Muscle layer of duodenum (tissue), 2 donors: ENCODE results near the gene FOXRED1.
A peak's percentile ranks its signal among the peaks of the same experiment; 100 is the strongest.

Experiments used
- H3K27ac ChIP-seq: one replicate; pipeline ENCODE4 v1.7.0; 2013; ENCODE audit warnings: mild to moderate bottlenecking, low read length
- H3K27me3 ChIP-seq: one replicate; pipeline ENCODE4 v1.7.0; 2013; ENCODE audit warnings: low read depth, mild to moderate bottlenecking, control low read depth, low read length
- H3K36me3 ChIP-seq, 2 donors: one replicate each; pipeline ENCODE4 v1.7.0; 2013; ENCODE audit warnings: low read length in 2 of 2, control low read depth in 1 of 2, mild to moderate bottlenecking in 1 of 2; ENCODE audit not compliant: insufficient read depth in 2 of 2, control insufficient read depth in 1 of 2
- H3K4me1 ChIP-seq, 2 donors: one replicate each; pipeline ENCODE4 v1.7.0; 2013; ENCODE audit warnings: low read length in 2 of 2, mild to moderate bottlenecking in 2 of 2, control low read depth in 1 of 2, moderate library complexity in 1 of 2; ENCODE audit not compliant: insufficient read depth in 2 of 2, control insufficient read depth in 1 of 2
- H3K4me3 ChIP-seq, 2 donors: one replicate each; pipeline ENCODE4 v1.7.0; 2013; ENCODE audit warnings: low read length in 2 of 2, low read depth in 1 of 2, mild to moderate bottlenecking in 1 of 2
- H3K9me3 ChIP-seq, 2 donors: one replicate each; pipeline ENCODE4 v1.7.0; 2013; ENCODE audit warnings: low read length in 2 of 2, control low read depth in 1 of 2, mild to moderate bottlenecking in 1 of 2; ENCODE audit not compliant: control insufficient read depth in 1 of 2
- donor health status: healthy.

Gene FOXRED1

GRCh38 chr11:126268708-126269579 is at the start of gene FOXRED1, which contains the start of gene SRPRA:
FOXRED1 (plus strand) TSS chr11:126269154; CDS start chr11:126269207, 53 bp downstream.
SRPRA (minus strand) TSS chr11:126268895; CDS start chr11:126268804, 91 bp downstream.
- peaks cover 43% of the 10 kb centered on the region in 2 donors for H3K36me3 ChIP-seq
- no peaks in the 10 kb centered on the region for H3K27me3 ChIP-seq
- peaks cover 5 to 20% of the 10 kb centered on the region in 2 donors for H3K4me1 ChIP-seq
- peak within 1 kb of the TSS; percentile 79 to 92 for H3K4me3 ChIP-seq
- peak within 1 kb of the TSS; percentile 92 for H3K27ac ChIP-seq
- H3K9me3 ChIP-seq, result no peaks in the 10 kb centered on the region

GRCh38 chr11:126219547-126219946 is 49.4 kb upstream of the FOXRED1 start:
- no peaks in the 10 kb centered on the region for H3K36me3 ChIP-seq
- H3K27me3 ChIP-seq, result no peaks in the 10 kb centered on the region
- no peaks in the 10 kb centered on the region for H3K4me1 ChIP-seq
- no peak overlapping the region for H3K4me3 ChIP-seq
- H3K27ac ChIP-seq, result no peak overlapping the region
- no peaks in the 10 kb centered on the region for H3K9me3 ChIP-seq

GRCh38 chr11:126224647-126225294 is 44.2 kb upstream of the FOXRED1 start:
- H3K36me3 ChIP-seq, result peaks cover 0 to 7% of the 10 kb centered on the region in 2 donors
- H3K27ac ChIP-seq, result no peak overlapping the region
- H3K4me3 ChIP-seq, result no peak overlapping the region
- no peaks in the 10 kb centered on the region for H3K4me1 ChIP-seq
- H3K9me3 ChIP-seq, result no peaks in the 10 kb centered on the region
- no peaks in the 10 kb centered on the region for H3K27me3 ChIP-seq

GRCh38 chr11:126225295-126225665 is 43.7 kb upstream of the FOXRED1 start:
- no peaks in the 10 kb centered on the region for H3K4me1 ChIP-seq
- H3K9me3 ChIP-seq, result no peaks in the 10 kb centered on the region
- no peak overlapping the region for H3K4me3 ChIP-seq
- no peak overlapping the region for H3K27ac ChIP-seq
- H3K36me3 ChIP-seq, result peaks cover 0 to 12% of the 10 kb centered on the region in 2 donors
- H3K27me3 ChIP-seq, result no peaks in the 10 kb centered on the region

DNA sequence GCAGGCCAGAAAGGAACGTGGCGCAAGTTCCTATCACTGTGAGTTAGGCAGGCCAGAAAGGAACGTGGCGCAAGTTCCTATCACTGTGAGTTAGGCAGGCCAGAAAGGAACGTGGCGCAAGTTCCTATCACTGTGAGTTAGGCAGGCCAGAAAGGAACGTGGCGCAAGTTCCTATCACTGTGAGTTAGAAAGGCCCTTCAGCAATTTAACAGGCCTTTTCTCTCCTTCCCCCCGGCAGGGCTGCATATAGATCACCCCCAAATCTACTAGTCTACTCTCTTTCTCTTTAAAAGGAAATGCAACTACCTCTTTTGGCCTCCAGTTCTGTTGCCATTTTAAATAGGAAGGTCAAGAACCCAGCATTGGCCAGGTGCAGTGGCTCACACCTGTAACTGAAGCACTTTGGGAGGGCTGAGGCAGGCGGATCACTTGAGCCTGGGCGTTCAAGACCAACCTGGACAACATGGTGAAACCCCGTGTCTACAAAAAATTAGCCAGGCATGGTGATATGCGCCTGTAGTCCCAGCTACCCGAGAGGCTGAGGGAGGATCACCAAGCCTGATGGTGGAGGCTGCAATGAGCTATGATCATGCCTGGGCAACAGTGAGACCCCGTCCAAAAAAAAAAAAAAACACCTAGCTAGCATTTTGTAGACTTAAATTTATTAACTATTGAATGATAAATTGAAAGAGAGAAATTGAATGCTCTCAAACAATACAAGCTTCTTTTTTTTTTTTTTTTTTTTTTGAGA is 42.4 kb upstream of the FOXRED1 start:
- Histone ChIP-seq H3K4me1 (no peaks in the 10 kb centered on the region), H3K27me3 (no peaks in the 10 kb centered on the region), H3K27ac (no peak overlapping the region), H3K36me3 (peaks cover 0 to 20% of the 10 kb centered on the region in 2 donors), H3K9me3 (no peaks in the 10 kb centered on the region), H3K4me3 (no peak overlapping the region)

- no peak overlapping the region for H3K4me3 ChIP-seq
- H3K27me3 ChIP-seq, result no peaks in the 10 kb centered on the region
- H3K27ac ChIP-seq, result no peak overlapping the region
- H3K4me1 ChIP-seq, result no peaks in the 10 kb centered on the region
- H3K36me3 ChIP-seq, result peaks cover 0 to 20% of the 10 kb centered on the region in 2 donors
- H3K9me3 ChIP-seq, result no peaks in the 10 kb centered on the region
These were observed 39.0 kb upstream of the FOXRED1 start for GRCh38 chr11:126229858-126230540.

DNA sequence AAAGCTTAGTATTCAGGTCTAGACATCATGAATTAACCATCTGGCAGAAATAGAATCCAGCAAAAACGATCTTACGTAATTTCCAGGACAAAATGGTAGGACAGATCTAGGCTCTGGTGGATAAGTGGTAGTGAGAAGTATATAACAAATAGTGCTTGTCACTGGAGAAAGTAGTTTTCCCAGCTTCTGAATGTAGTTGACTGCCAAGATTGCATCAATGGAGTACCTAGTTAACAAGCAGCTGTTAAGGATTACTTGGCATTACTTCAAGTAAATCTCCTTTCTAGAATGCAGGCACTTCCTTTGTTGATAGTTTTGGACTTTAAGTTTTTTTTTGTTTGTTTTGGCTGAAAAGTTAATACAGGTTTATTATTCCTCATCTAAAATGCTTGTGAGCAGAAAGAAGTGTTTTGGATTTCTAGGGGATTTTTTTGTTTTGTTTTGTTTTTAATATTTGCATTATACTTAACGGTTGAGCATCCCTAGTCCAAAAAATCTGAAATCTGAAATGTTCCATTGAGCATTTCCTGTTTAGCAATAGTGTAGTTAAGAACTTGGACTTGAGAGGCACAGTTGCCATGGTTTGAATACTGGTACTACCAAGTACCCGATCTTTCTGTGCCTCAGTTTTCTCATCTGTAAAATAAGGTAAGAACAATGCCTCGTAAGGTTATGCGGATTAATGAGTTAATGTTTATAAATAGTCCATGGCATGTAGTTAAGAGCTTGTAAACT is 37.1 kb upstream of the FOXRED1 start:
- Histone ChIP-seq H3K36me3 (peaks cover 8 to 26% of the 10 kb centered on the region in 2 donors), H3K4me1 (no peaks in the 10 kb centered on the region), H3K9me3 (no peaks in the 10 kb centered on the region), H3K4me3 (no peak overlapping the region), H3K27me3 (no peaks in the 10 kb centered on the region), H3K27ac (no peak overlapping the region)

DNA sequence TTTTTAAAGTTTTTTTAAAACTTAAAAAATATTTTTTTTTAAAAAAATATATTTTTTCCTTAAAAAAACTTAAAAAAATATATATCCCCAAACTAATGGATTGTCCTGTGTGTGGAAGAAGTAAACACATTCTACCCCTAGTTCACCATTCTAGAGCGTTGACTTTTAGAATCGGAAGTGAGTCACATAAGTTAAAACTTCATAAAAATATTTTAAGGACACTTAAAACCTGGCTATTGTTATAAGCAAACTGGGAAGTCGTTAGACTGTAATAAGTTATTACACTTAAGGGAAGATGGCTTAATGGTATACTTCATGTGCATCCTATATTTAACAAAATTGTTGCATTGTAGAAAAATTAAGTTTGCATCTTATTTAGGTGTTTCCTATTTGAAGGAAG is 36.3 kb upstream of the FOXRED1 start:
- H3K4me3 ChIP-seq, result no peak overlapping the region
- no peaks in the 10 kb centered on the region for H3K27me3 ChIP-seq
- H3K9me3 ChIP-seq, result no peaks in the 10 kb centered on the region
- no peak overlapping the region for H3K27ac ChIP-seq
- H3K4me1 ChIP-seq, result no peaks in the 10 kb centered on the region
- peaks cover 8 to 26% of the 10 kb centered on the region in 2 donors for H3K36me3 ChIP-seq

DNA sequence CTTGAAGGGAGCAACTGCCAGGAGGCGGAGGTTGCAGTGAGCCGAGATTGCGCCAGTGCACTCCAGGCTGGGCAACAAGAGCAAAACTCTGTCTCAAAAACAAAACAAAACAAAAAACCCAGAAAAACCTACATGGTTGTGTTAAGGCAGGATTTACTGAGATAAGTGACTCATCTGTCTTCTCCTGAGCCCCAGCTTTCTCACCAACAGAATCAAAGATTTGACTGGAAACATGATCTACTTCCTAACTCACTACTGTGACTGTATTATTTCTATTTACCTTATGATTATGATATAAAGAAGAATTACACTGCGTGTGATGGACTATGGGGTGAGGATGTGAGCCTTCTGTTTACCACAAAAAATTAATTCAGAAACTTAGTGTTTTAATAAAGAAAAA is 35.6 kb upstream of the FOXRED1 start:
- H3K4me3 ChIP-seq, result no peak overlapping the region
- no peaks in the 10 kb centered on the region for H3K27me3 ChIP-seq
- H3K27ac ChIP-seq, result no peak overlapping the region
- no peaks in the 10 kb centered on the region for H3K9me3 ChIP-seq
- no peaks in the 10 kb centered on the region for H3K4me1 ChIP-seq
- H3K36me3 ChIP-seq, result peaks cover 8 to 26% of the 10 kb centered on the region in 2 donors

DNA sequence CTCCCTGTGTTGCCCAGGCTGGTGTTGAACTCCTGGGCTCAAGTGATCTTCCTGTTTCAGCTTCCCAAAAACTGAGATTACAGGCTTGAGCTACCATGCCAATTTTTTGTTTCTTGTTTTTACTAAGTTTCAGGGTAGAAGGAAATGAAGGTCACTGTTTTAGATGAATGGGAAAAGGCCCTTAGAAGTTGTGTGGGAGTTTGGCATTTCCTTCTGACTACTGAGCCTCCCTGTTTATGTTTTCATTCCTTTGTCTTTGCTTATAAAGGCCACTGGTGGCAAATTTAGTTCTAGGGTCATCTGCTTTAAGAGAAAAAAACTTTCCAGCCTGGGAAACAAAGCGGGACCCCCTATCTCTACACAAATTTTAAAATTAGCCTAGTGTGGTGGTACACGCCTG is 22.3 kb upstream of the FOXRED1 start:
- no peak overlapping the region for H3K27ac ChIP-seq
- H3K36me3 ChIP-seq, result peaks cover 22 to 23% of the 10 kb centered on the region in 2 donors
- no peaks in the 10 kb centered on the region for H3K4me1 ChIP-seq
- H3K4me3 ChIP-seq, result no peak overlapping the region
- H3K27me3 ChIP-seq, result no peaks in the 10 kb centered on the region
- H3K9me3 ChIP-seq, result no peaks in the 10 kb centered on the region
